Fibroblast of peridontal ligament (primary cell): ENCODE results near the gene MCTP1.

Experiments used
- DNase-seq: peaks from one replicate; pipeline ENCODE4 v3.0.0-alpha.2; 2010; ENCODE audit errors: extremely low read depth

Gene MCTP1

GRCh38 chr5:94769996-94770395 lies 514.9 kb downstream of the MCTP1 start:
- no peak for DNase-seq

GRCh38 chr5:94761786-94762185 lies 523.1 kb downstream of the MCTP1 start:
- no peak for DNase-seq

GRCh38 chr5:94761055-94761454 lies 523.8 kb downstream of the MCTP1 start:
- no peak for DNase-seq

GRCh38 chr5:94759961-94760360 lies 524.9 kb downstream of the MCTP1 start:
- DNase-seq = no peak

GRCh38 chr5:94759022-94759421 lies 525.9 kb downstream of the MCTP1 start:
- DNase-seq = no peak

GRCh38 chr5:94754824-94755223 lies 530.1 kb downstream of the MCTP1 start:
- no peak for DNase-seq

- DNase-seq = no peak
Observed at GRCh38 chr5:94751460-94751859, 533.4 kb downstream of the MCTP1 start.

GRCh38 chr5:94750681-94751080 lies 534.2 kb downstream of the MCTP1 start:
- DNase-seq = no peak

GRCh38 chr5:94749042-94749441 lies 535.9 kb downstream of the MCTP1 start:
- no peak for DNase-seq

GRCh38 chr5:94748212-94748611 lies 536.7 kb downstream of the MCTP1 start:
- DNase-seq = no peak

GRCh38 chr5:94747371-94747770 lies 537.5 kb downstream of the MCTP1 start:
- no peak for DNase-seq

GRCh38 chr5:94746731-94747124 lies 538.2 kb downstream of the MCTP1 start:
- no peak for DNase-seq

GRCh38 chr5:94745786-94746730 lies 538.8 kb downstream of the MCTP1 start:
- no peak for DNase-seq

- no peak for DNase-seq
Observed at GRCh38 chr5:94744906-94745305, 540.0 kb downstream of the MCTP1 start.

GRCh38 chr5:94742852-94743251 lies 542.0 kb downstream of the MCTP1 start:
- no peak for DNase-seq

GRCh38 chr5:94740286-94740685 lies 544.6 kb downstream of the MCTP1 start:
- DNase-seq = no peak

GRCh38 chr5:94736498-94736897 lies 548.4 kb downstream of the MCTP1 start:
- no peak for DNase-seq

- DNase-seq = no peak
Observed at GRCh38 chr5:94731471-94731870, 553.4 kb downstream of the MCTP1 start.

- no peak for DNase-seq
Observed at GRCh38 chr5:94725142-94725541, 559.8 kb downstream of the MCTP1 start.

GRCh38 chr5:94715768-94716167 lies 569.1 kb downstream of the MCTP1 start:
- no peak for DNase-seq

- DNase-seq = no peak
Observed at GRCh38 chr5:94711785-94712184, 573.1 kb downstream of the MCTP1 start.

- no peak for DNase-seq
Observed at GRCh38 chr5:94709277-94709676, 575.6 kb downstream of the MCTP1 start.

- no peak for DNase-seq
Observed at GRCh38 chr5:94707359-94707758, 577.5 kb downstream of the MCTP1 start.

GRCh38 chr5:94705427-94705826 lies 579.5 kb downstream of the MCTP1 start:
- peak; percentile 53 for DNase-seq
